ENCODE data around the gene VPS13C. TPM values are rescaled to one million over a fixed set of nuclear protein-coding genes. Genes with fewer than 3 reads are reported as not detected.

Gene VPS13C
- total RNA-seq, 1 experiment from 2014 or later = 20.9 TPM

- no peak for TF ChIP-seq ZNF532 (CRISPR knock-in tag; IDR thresholded peaks at IDR 0.05; ENCODE audit: borderline replicate concordance)
- TF ChIP-seq PRDM15 (CRISPR knock-in tag; IDR thresholded peaks at IDR 0.05) = no peak
Measured at GRCh38 chr15:62051166-62051565, 9.1 kb downstream of the VPS13C start (continued).

- ATAC-seq = no peak
- H3K4me1 Mint-ChIP-seq = peaks cover 8% of the 10 kb centered on the region; the same call in 1 of the 2 replicates
- no peak overlapping the region for H3K27ac Mint-ChIP-seq
Measured at GRCh38 chr15:62050115-62050514, 10.1 kb downstream of the VPS13C start.

More at GRCh38 chr15:62050115-62050514, 10.1 kb downstream of the VPS13C start:
- no peak for DNase-seq (ENCODE audit: low spot score)
- Mint-ChIP-seq H3K9me3 (0 out of 2 replicates have a peak, but pooled peaks cover 6% of the 10 kb centered on the region), H3K4me3 (no peak overlapping the region), H3K27me3 (ENCODE audit: low read depth) (no peaks in the 10 kb centered on the region), H3K36me3 (peaks cover 3% of the 10 kb centered on the region)
- ChIA-PET CTCF (no interaction called here), POLR2A (no interaction called here)
- TF ChIP-seq RORB (CRISPR knock-in tag; IDR thresholded peaks at IDR 0.05) (no peak), ZNF281 (CRISPR knock-in tag; IDR thresholded peaks at IDR 0.05) (no peak), ZNF512 (CRISPR knock-in tag; IDR thresholded peaks at IDR 0.05; ENCODE audit: borderline replicate concordance) (no peak), KAT7 (CRISPR knock-in tag; IDR thresholded peaks at IDR 0.05; ENCODE audit: borderline replicate concordance) (no peak), SMAD4 (CRISPR knock-in tag; IDR thresholded peaks at IDR 0.05) (no peak), OVOL2 (CRISPR knock-in tag; IDR thresholded peaks at IDR 0.05; ENCODE audit: borderline replicate concordance) (no peak), CBFB (CRISPR knock-in tag; IDR thresholded peaks at IDR 0.05; ENCODE audit: low read depth) (no peak), ZNF317 (CRISPR knock-in tag; IDR thresholded peaks at IDR 0.05; ENCODE audit: borderline replicate concordance, low read depth) (no peak), ZNF416 (CRISPR knock-in tag; IDR thresholded peaks at IDR 0.05) (no peak), MYBL2 (CRISPR knock-in tag; IDR thresholded peaks at IDR 0.05) (no peak), ERG (CRISPR knock-in tag; IDR thresholded peaks at IDR 0.05) (no peak), ZNF671 (CRISPR knock-in tag; IDR thresholded peaks at IDR 0.05) (no peak), ZNF423 (CRISPR knock-in tag; IDR thresholded peaks at IDR 0.05) (no peak), ESRRA (CRISPR knock-in tag; IDR thresholded peaks at IDR 0.05; ENCODE audit: borderline replicate concordance) (no peak), NR3C1 (CRISPR knock-in tag; conservative IDR thresholded peaks at IDR 0.05; ENCODE audit: low read depth) (no peak), NR1H2 (CRISPR knock-in tag; IDR thresholded peaks at IDR 0.05) (no peak), PRDM15 (CRISPR knock-in tag; IDR thresholded peaks at IDR 0.05) (no peak), TEAD1 (CRISPR knock-in tag; IDR thresholded peaks at IDR 0.05) (no peak), GABPB1 (CRISPR knock-in tag; IDR thresholded peaks at IDR 0.05) (no peak)

All from WTC11 (cell line).